Keratinocyte (primary cell): ENCODE results near the gene APCDD1. TPM values are rescaled to one million over a fixed set of nuclear protein-coding genes. Genes with fewer than 3 reads are reported as not detected.

Experiments used
- DNase-seq: peaks from one replicate; pipeline ENCODE4 v3.0.0-alpha.2; 2011; ENCODE audit warnings: low read depth, missing footprints, low spot score
- FAIRE-seq: peaks from 2 replicates; lab custom pipeline; 2011; peaks lifted over from hg19 to GRCh38; lab: Jason Lieb, UNC
- H2AFZ ChIP-seq: 2 replicates; pipeline ENCODE4 v1.6.0; 2012; ENCODE audit warnings: low read length, control low read depth, inconsistent platforms; ENCODE audit not compliant: control insufficient read depth
- H3K27ac ChIP-seq: 2 replicates; pipeline ENCODE4 v1.5.1; 2011; ENCODE audit warnings: low read length; ENCODE audit not compliant: control insufficient read depth, insufficient read depth
- H3K27me3 ChIP-seq: 3 replicates; pipeline ENCODE4 v1.6.0; 2011; ENCODE audit warnings: low read length; ENCODE audit not compliant: control insufficient read depth, insufficient read depth; ENCODE audit errors: extremely low read depth
- H3K36me3 ChIP-seq, 2 experiments: 2 replicates in 1 of 2; 3 replicates in 1 of 2; pipeline ENCODE4 v1.5.1; 2011; ENCODE audit warnings: low read length in 2 of 2, mild to moderate bottlenecking in 1 of 2; ENCODE audit not compliant: control insufficient read depth in 2 of 2, insufficient read depth in 2 of 2; ENCODE audit errors: extremely low read depth in 1 of 2
- H3K4me1 ChIP-seq: 3 replicates; pipeline ENCODE4 v1.5.1; 2011; ENCODE audit warnings: low read length; ENCODE audit not compliant: control insufficient read depth, insufficient read depth; ENCODE audit errors: extremely low read depth
- H3K4me2 ChIP-seq: 3 replicates; pipeline ENCODE4 v1.6.0; 2011; ENCODE audit warnings: low read depth, low read length; ENCODE audit not compliant: control insufficient read depth, insufficient read depth; ENCODE audit errors: extremely low read depth
- H3K4me3 ChIP-seq, 3 experiments: fragments of 200-600 bp in 1 of 3; sonication (generic) in 1 of 3; 2 replicates in 2 of 3; 3 replicates in 1 of 3; pipeline ENCODE4 v1.5.1; 2011 to 2016; ENCODE audit warnings: low read length in 3 of 3, mild to moderate bottlenecking in 3 of 3, control low read depth in 2 of 3, inconsistent platforms in 1 of 3, low read depth in 1 of 3, mixed read lengths in 1 of 3, mixed run types in 1 of 3, moderate library complexity in 1 of 3; ENCODE audit not compliant: control insufficient read depth in 2 of 3, insufficient read depth in 2 of 3; ENCODE audit errors: extremely low read depth in 1 of 3
- H3K79me2 ChIP-seq: 2 replicates; pipeline ENCODE4 v1.6.0; 2012; ENCODE audit warnings: low read length; ENCODE audit not compliant: control insufficient read depth, insufficient read depth
- H3K9ac ChIP-seq: 3 replicates; pipeline ENCODE4 v1.6.0; 2011; ENCODE audit warnings: low read length; ENCODE audit not compliant: control insufficient read depth, insufficient read depth; ENCODE audit errors: extremely low read depth
- H3K9me1 ChIP-seq: 3 replicates; pipeline ENCODE4 v1.6.0; 2011; ENCODE audit warnings: low read length; ENCODE audit not compliant: control insufficient read depth, insufficient read depth; ENCODE audit errors: extremely low read depth
- H3K9me3 ChIP-seq: 2 replicates; pipeline ENCODE4 v1.5.1; 2012; ENCODE audit warnings: low read depth, low read length; ENCODE audit not compliant: control insufficient read depth
- H4K20me1 ChIP-seq: 3 replicates; pipeline ENCODE4 v1.6.0; 2011; ENCODE audit warnings: low read length; ENCODE audit not compliant: control insufficient read depth, insufficient read depth; ENCODE audit errors: extremely low read depth
- EZH2 ChIP-seq: IDR thresholded peaks from one replicate; pipeline ENCODE4 v1.6.1; 2012; ENCODE audit warnings: inconsistent platforms, mild to moderate bottlenecking, low read length, moderate library complexity
- dilution Hi-C: fragments of 300-500 bp; cut with MboI; formaldehyde crosslinking; loops from one replicate; pipeline ENCODE4 v1.7.0; 2020; ENCODE audit warnings: low sequenced_read_pairs; ENCODE audit not compliant: extremely low pct_ligation_motif_present
- polyA plus RNA-seq, 5 experiments: library from polyadenylated mRNA; depleted of rRNA in 3 of 5; stranded (reverse) in 3 of 5; stranded (forward) in 1 of 5; unstranded in 1 of 5; fragments of >200 nt; gene quantifications; 1 replicate in 1 of 5; 2 replicates in 3 of 5; 3 replicates in 1 of 5; pipeline versions ENCODE4 v1.2.1 to v1.2.3, GENCODE V29; 2011 to 2012; ENCODE audit warnings: missing spikeins in 2 of 5, low read depth in 1 of 5, low replicate concordance in 1 of 5
- TF ChIP-seq, protein P1 (sequence below), 3 experiments: IDR thresholded peaks in 1 of 3; conservative IDR thresholded peaks in 1 of 3; optimal IDR thresholded peaks in 1 of 3; 2 replicates in 2 of 3; 3 replicates in 1 of 3; pipeline versions ENCODE3 to v1.5.1; 2011; ENCODE audit warnings: low read length in 3 of 3, mild to moderate bottlenecking in 3 of 3, moderate library complexity in 2 of 3, control low read depth in 1 of 3, inconsistent platforms in 1 of 3; ENCODE audit not compliant: insufficient read depth in 2 of 3; ENCODE audit errors: extremely low read depth in 1 of 3

Gene APCDD1
- polyA plus RNA-seq, 1 donor (not counting 4 experiments of a cell fraction or from before 2014, with no cell fraction given), result 8.5 TPM

DNA sequence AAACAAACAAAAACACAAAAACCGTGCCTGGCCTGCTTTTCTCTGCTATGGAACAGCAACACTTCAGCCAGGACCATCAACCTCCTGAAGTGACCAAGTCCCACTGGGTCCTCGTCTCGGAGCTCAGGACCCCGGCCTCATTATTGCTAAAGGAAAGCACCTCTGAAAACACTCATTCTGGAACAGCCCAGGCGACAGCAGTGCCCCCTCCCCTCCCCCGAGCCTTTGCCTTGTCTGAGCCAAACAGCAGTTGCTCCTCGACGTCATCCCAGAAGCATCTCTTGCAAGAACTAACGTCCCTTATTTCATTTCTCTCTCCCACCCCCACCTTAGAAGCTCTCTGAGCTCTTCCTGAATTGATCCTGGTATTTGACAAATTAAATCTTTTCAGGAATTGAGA, 27.4 kb downstream of the APCDD1 start:
- no peak overlapping the region for H2AFZ ChIP-seq
- H4K20me1 ChIP-seq, result no peaks in the 10 kb centered on the region
- no peaks in the 10 kb centered on the region for H3K9me3 ChIP-seq
- no peaks in the 10 kb centered on the region for H3K79me2 ChIP-seq
- no peak overlapping the region for H3K4me2 ChIP-seq
- no peak overlapping the region for H3K27ac ChIP-seq
- DNase-seq (no peak), FAIRE-seq (no peak)
- H3K4me3 ChIP-seq, result no peak overlapping the region
- H3K9ac ChIP-seq, result no peak overlapping the region
- no peaks in the 10 kb centered on the region for H3K27me3 ChIP-seq
- no peaks in the 10 kb centered on the region for H3K4me1 ChIP-seq
- H3K9me1 ChIP-seq, result no peaks in the 10 kb centered on the region
- no peaks in the 10 kb centered on the region for H3K36me3 ChIP-seq
- dilution Hi-C loops, result no loop called here
- TF ChIP-seq, protein P1, sequence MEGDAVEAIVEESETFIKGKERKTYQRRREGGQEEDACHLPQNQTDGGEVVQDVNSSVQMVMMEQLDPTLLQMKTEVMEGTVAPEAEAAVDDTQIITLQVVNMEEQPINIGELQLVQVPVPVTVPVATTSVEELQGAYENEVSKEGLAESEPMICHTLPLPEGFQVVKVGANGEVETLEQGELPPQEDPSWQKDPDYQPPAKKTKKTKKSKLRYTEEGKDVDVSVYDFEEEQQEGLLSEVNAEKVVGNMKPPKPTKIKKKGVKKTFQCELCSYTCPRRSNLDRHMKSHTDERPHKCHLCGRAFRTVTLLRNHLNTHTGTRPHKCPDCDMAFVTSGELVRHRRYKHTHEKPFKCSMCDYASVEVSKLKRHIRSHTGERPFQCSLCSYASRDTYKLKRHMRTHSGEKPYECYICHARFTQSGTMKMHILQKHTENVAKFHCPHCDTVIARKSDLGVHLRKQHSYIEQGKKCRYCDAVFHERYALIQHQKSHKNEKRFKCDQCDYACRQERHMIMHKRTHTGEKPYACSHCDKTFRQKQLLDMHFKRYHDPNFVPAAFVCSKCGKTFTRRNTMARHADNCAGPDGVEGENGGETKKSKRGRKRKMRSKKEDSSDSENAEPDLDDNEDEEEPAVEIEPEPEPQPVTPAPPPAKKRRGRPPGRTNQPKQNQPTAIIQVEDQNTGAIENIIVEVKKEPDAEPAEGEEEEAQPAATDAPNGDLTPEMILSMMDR (optimal IDR thresholded peaks at IDR 0.05 in 1 of 3, IDR thresholded peaks at IDR 0.05 in 1 of 3, conservative IDR thresholded peaks at IDR 0.05 in 1 of 3; ENCODE audit: extremely low read depth in 1 of 3, insufficient read depth in 2 of 3, low read length in 3 of 3), result no peak
- no peak for TF ChIP-seq EZH2

DNA sequence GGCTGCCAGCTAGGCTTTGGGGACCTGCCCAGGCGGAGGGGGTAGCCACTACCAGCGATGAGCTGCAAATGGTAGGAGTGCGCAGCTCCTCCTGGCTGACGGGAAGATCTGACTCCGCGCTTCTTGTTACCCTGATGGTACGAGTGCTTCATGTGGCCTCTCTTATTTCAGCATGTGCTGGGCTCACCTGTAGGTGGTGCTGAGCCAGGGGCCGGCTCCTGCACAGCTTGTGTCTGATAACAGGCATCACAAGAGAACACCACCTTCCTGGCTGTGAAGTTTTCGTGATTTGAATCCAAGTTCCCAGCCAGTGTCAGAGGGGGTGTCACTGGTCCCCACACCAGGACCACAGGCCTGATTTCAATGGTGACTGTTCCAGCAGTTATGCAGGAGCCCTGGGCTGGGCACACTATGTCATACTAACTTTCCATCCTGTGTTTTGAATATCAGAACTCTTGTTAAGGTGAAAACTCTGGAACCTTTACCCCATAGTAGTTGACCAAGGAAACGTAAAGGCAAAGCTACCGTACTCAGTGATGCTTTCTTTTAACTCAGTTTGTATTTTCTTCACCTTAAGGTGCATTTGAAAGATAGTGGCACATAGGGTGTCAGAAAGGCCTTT, 28.0 kb downstream of the APCDD1 start:
- TF ChIP-seq EZH2, result no peak
- TF ChIP-seq, protein P1 (optimal IDR thresholded peaks at IDR 0.05 in 1 of 3, IDR thresholded peaks at IDR 0.05 in 1 of 3, conservative IDR thresholded peaks at IDR 0.05 in 1 of 3; ENCODE audit: extremely low read depth in 1 of 3, insufficient read depth in 2 of 3, low read length in 3 of 3), result no peak
- Histone ChIP-seq H4K20me1 (no peaks in the 10 kb centered on the region), H2AFZ (no peak overlapping the region), H3K4me1 (no peaks in the 10 kb centered on the region), H3K27ac (no peak overlapping the region), H3K4me2 (no peak overlapping the region), H3K9me3 (no peaks in the 10 kb centered on the region), H3K27me3 (no peaks in the 10 kb centered on the region), H3K36me3 (no peaks in the 10 kb centered on the region), H3K4me3 (no peak overlapping the region), H3K9me1 (no peaks in the 10 kb centered on the region), H3K9ac (no peak overlapping the region), H3K79me2 (no peaks in the 10 kb centered on the region)
- FAIRE-seq, result no peak
- dilution Hi-C loops, result no loop called here
- DNase-seq, result no peak
